Uterus (tissue), 2 donors: ENCODE results near the gene ZNF682.

Source experiments
- CTCF ChIP-seq, 4 experiments: fragments of 200-600 bp in 2 of 4; fragments of 450-650 bp in 2 of 4; sonication (generic) in 2 of 4; IDR thresholded peaks; one replicate each; pipeline ENCODE4 v1.5.1; 2016 to 2019; ENCODE audit warnings: antibody characterized with exemption in 4 of 4, mild to moderate bottlenecking in 2 of 4, moderate library complexity in 1 of 4
- POLR2A ChIP-seq, 2 donors: fragments of 450-650 bp; IDR thresholded peaks; one replicate each; pipeline ENCODE4 v1.6.1; 2016; ENCODE audit warnings: antibody characterized with exemption in 2 of 2, mild to moderate bottlenecking in 1 of 2, moderate library complexity in 1 of 2

GRCh38 chr19:20080656-20081055 is 41.4 kb upstream of the ZNF682 start:
- TF ChIP-seq CTCF (IDR thresholded peaks at IDR 0.05) (no peak), POLR2A (IDR thresholded peaks at IDR 0.05) (no peak)
